ENCODE measurements around the gene CARTPT. TPM values are rescaled to one million over a fixed set of nuclear protein-coding genes. Genes with fewer than 3 reads are reported as not detected.

CARTPT gene
- total RNA-seq: not detected in 2 replicates

GRCh38 chr5:71719063-71719964 is at the start of gene CARTPT:
Gene CARTPT (plus strand): TSS chr5:71719275. CDS start chr5:71719294, 19 bp downstream.

Other genes starting within 250 kb of the CARTPT start
- gene MCCC2, start 131.9 kb upstream of the CARTPT start, total RNA-seq: 23.5 and 34.3 TPM in 2 replicates